GM12878 (cell line): ENCODE results near the gene RCAN2. TPM values are rescaled to one million over a fixed set of nuclear protein-coding genes. Genes with fewer than 3 reads are reported as not detected.

Experiments
- ATAC-seq: fragments of 200-7000 bp; cut with Tn5 transposase; 3 replicates; pipeline ENCODE4 v1.9.1; 2020; ENCODE audit warnings: mild to moderate bottlenecking, moderate library complexity
- BruUV-seq: library from RNA; stranded (reverse); fragments of 400-500 nt; replicated peaks from 2 replicates; lab custom pipeline; 2021; lab: Mats Ljungman, UMichigan
- CTCF ChIA-PET: fragments of 300-600 bp; sonication (Branson Sonifier 250); formaldehyde crosslinking; extraction: SDS; loops from one replicate; lab custom pipeline; 2021; ENCODE audit warnings: inconsistent platforms; lab: Yijun Ruan, JAX
- POLR2A ChIA-PET: fragments of 350-600 bp; formaldehyde crosslinking; extraction: SDS; loops from one replicate; lab custom pipeline; 2021; ENCODE audit warnings: inconsistent platforms; lab: Charles Lee
- RAD21 ChIA-PET: fragments of 300-600 bp; sonication (Branson Sonifier 250); formaldehyde crosslinking; loops from one replicate; lab custom pipeline; 2023; ENCODE audit warnings: antibody characterized with exemption; ENCODE audit not compliant: unreplicated experiment; lab: Charles Lee
- SMC1A ChIA-PET: fragments of 300-600 bp; sonication (Branson Sonifier 250); formaldehyde crosslinking; loops from one replicate; lab custom pipeline; 2023; ENCODE audit not compliant: unreplicated experiment, uncharacterized antibody; lab: Charles Lee
- DNase-seq: peaks from one replicate; pipeline ENCODE4 v3.0.0-alpha.2; 2011; ENCODE audit warnings: low read depth, low spot score
- FAIRE-seq: peaks from 3 replicates; lab custom pipeline; 2011; peaks lifted over from hg19 to GRCh38; lab: Jason Lieb, UNC
- H2AFZ ChIP-seq: 2 replicates; pipeline ENCODE4 v1.6.0; 2011; ENCODE audit warnings: low read depth, low read length, control low read depth; ENCODE audit not compliant: control insufficient read depth
- H3K27ac ChIP-seq: 2 replicates; pipeline ENCODE4 v1.5.1; 2011; ENCODE audit warnings: control low read depth; ENCODE audit not compliant: control insufficient read depth, insufficient read depth
- H3K27me3 ChIP-seq, 2 experiments: replicated peaks in 1 of 2; 2 replicates each; pipeline versions ENCODE4 v1.6.0 to v1.6.1; 2011; ENCODE audit warnings: low read length in 1 of 2; ENCODE audit not compliant: control insufficient read depth in 2 of 2, insufficient read depth in 2 of 2
- H3K36me3 ChIP-seq, 2 experiments: 2 replicates each; pipeline ENCODE4 v1.5.1; 2011; ENCODE audit warnings: low read length in 1 of 2; ENCODE audit not compliant: control insufficient read depth in 2 of 2, insufficient read depth in 2 of 2
- H3K4me1 ChIP-seq: 2 replicates; pipeline ENCODE4 v1.6.1; 2011; ENCODE audit warnings: mild to moderate bottlenecking, low read length, moderate library complexity, mixed read lengths; ENCODE audit not compliant: control insufficient read depth, insufficient read depth
- H3K4me2 ChIP-seq: 2 replicates; pipeline ENCODE4 v1.6.0; 2011; ENCODE audit warnings: control low read depth; ENCODE audit not compliant: control insufficient read depth, insufficient read depth
- H3K4me3 ChIP-seq: fragments of 200-600 bp; sonication (generic); 2 replicates; pipeline ENCODE4 v1.5.1; 2016
- H3K79me2 ChIP-seq: 2 replicates; pipeline ENCODE4 v1.6.0; 2011; ENCODE audit warnings: low read length; ENCODE audit not compliant: control insufficient read depth, insufficient read depth
- H3K9ac ChIP-seq: 2 replicates; pipeline ENCODE4 v1.8.0; 2011; ENCODE audit warnings: low read length, control low read depth, mixed read lengths; ENCODE audit not compliant: control insufficient read depth, insufficient read depth
- H3K9me3 ChIP-seq: replicated peaks from 3 replicates; pipeline ENCODE4 v1.5.1; 2011; ENCODE audit warnings: mild to moderate bottlenecking, low read length; ENCODE audit not compliant: control insufficient read depth, insufficient read depth
- H4K20me1 ChIP-seq: 2 replicates; pipeline ENCODE4 v1.6.0; 2011; ENCODE audit not compliant: control insufficient read depth, insufficient read depth
- BACH1 ChIP-seq: fragments of 450-650 bp; IDR thresholded peaks from 2 replicates; pipeline ENCODE4 v1.6.1; 2017; ENCODE audit warnings: mild to moderate bottlenecking, borderline replicate concordance
- BMI1 ChIP-seq: fragments of 450-650 bp; IDR thresholded peaks from 2 replicates; pipeline ENCODE4 v1.6.1; 2016; ENCODE audit warnings: mild to moderate bottlenecking, moderate library complexity, borderline replicate concordance
- NFYA ChIP-seq: IDR thresholded peaks from 2 replicates; pipeline ENCODE4 v1.6.1; 2011; ENCODE audit warnings: low read depth, mild to moderate bottlenecking, low read length, improper control_type of control experiment, borderline replicate concordance
- NR2C2 ChIP-seq: IDR thresholded peaks from 2 replicates; pipeline ENCODE4 v1.6.1; 2011; ENCODE audit warnings: borderline replicate concordance, low read depth; ENCODE audit not compliant: control insufficient read depth, insufficient read length
- PRDM15 ChIP-seq: fragments of 450-650 bp; formaldehyde crosslinking; IDR thresholded peaks from 2 replicates; pipeline ENCODE4 v1.4.0; 2020; ENCODE audit warnings: mild to moderate bottlenecking, moderate library complexity
- RAD51 ChIP-seq: fragments of 450-650 bp; IDR thresholded peaks from 2 replicates; pipeline ENCODE4 v1.6.1; 2016; ENCODE audit warnings: moderate library complexity, mild to moderate bottlenecking, inconsistent platforms
- RFX5 ChIP-seq: IDR thresholded peaks from 2 replicates; pipeline ENCODE4 v1.6.1; 2011; ENCODE audit warnings: low read depth, low read length, improper control_type of control experiment
- WGBS: methylation state at CpG from one replicate; pipeline ENCODE4 v1.1.6; 2016; ENCODE audit warnings: low lambda C conversion rate; ENCODE audit not compliant: insufficient replicate concordance, insufficient coverage; ENCODE audit errors: missing lambda C conversion rate; 5-methylcytosine and 5-hydroxymethylcytosine counted together
- in situ Hi-C: fragments of 300-500 bp; cut with MboI; formaldehyde crosslinking; loops from 9 replicates; pipeline ENCODE4 v1.14.3; 2018; ENCODE audit warnings: mixed read lengths
- intact Hi-C: fragments of 100-400 bp; cut with micrococcal nuclease; formaldehyde crosslinking; loops from one replicate; pipeline ENCODE4 v1.14.2; 2022; ENCODE audit not compliant: unreplicated experiment
- polyA plus RNA-seq, 11 experiments: library from polyadenylated mRNA; depleted of rRNA in 4 of 11; unstranded in 6 of 11; stranded (reverse) in 5 of 11; fragments of >200 nt; fragmentation: Nextera tagmentation in 4 of 11; fragmentation: Illumina TruSeq in 1 of 11; extraction: Ambion mirVana in 4 of 11; extraction: Trizol in 1 of 11; gene quantifications; 1 replicate in 1 of 11; 2 replicates in 10 of 11; pipeline versions ENCODE4 v1.2.1 to v1.2.3, GENCODE V29; 2011 to 2016; ENCODE audit warnings: inconsistent platforms in 2 of 11, missing spikeins in 2 of 11, low read depth in 1 of 11
- total RNA-seq, 4 experiments: library from RNA; depleted of rRNA in 3 of 4; stranded (reverse); fragments of >200 nt in 3 of 4; fragmentation: Illumina TruSeq in 1 of 4; extraction: Trizol in 1 of 4; gene quantifications; 2 replicates each; pipeline versions ENCODE4 v1.2.1 to v1.2.3, GENCODE V29; 2013 to 2021
- TF ChIP-seq, protein P1 (sequence below): fragments of 450-650 bp; IDR thresholded peaks from 2 replicates; pipeline ENCODE4 v1.6.1; 2017; ENCODE audit warnings: mild to moderate bottlenecking, low read depth, inconsistent platforms; ENCODE audit not compliant: poor library complexity, severe bottlenecking
- TF ChIP-seq, protein P2 (sequence below): fragments of 450-650 bp; IDR thresholded peaks from 2 replicates; pipeline ENCODE4 v1.6.1; 2016; ENCODE audit warnings: mild to moderate bottlenecking, moderate library complexity, borderline replicate concordance

The RCAN2 gene
- total and polyA plus RNA-seq, 10 of the 15 experiments (the other 5 are each of a cell fraction or from before 2014, with no cell fraction given): 0.06 TPM; not detected in 9

DNA sequence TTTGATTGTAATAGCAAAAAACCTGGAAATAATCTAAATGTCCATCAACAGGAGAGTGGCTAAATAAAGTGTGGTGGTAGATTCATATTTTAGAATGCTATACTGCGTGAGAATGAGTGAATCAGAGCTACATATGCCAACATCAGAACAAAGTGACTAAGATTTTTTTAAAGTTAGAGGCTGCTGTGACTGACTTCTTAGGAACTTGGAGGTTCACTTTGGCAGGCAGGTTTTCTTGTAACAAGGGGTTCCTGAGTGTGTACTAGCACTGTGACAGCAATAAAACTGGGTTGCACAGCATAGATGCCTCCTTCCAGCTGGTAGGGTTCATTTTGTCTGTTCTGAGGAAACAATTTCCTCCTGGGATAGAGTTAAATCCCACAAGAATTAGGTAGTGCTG is 245.2 kb downstream of the RCAN2 start (continued):
- TF ChIP-seq PRDM15 (CRISPR knock-in tag) (no peak), RAD51 (no peak), NFYA (no peak)
- TF ChIP-seq, protein P1, sequence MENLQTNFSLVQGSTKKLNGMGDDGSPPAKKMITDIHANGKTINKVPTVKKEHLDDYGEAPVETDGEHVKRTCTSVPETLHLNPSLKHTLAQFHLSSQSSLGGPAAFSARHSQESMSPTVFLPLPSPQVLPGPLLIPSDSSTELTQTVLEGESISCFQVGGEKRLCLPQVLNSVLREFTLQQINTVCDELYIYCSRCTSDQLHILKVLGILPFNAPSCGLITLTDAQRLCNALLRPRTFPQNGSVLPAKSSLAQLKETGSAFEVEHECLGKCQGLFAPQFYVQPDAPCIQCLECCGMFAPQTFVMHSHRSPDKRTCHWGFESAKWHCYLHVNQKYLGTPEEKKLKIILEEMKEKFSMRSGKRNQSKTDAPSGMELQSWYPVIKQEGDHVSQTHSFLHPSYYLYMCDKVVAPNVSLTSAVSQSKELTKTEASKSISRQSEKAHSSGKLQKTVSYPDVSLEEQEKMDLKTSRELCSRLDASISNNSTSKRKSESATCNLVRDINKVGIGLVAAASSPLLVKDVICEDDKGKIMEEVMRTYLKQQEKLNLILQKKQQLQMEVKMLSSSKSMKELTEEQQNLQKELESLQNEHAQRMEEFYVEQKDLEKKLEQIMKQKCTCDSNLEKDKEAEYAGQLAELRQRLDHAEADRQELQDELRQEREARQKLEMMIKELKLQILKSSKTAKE: no peak
- TF ChIP-seq, all 136 proteins: peak for 0

DNA sequence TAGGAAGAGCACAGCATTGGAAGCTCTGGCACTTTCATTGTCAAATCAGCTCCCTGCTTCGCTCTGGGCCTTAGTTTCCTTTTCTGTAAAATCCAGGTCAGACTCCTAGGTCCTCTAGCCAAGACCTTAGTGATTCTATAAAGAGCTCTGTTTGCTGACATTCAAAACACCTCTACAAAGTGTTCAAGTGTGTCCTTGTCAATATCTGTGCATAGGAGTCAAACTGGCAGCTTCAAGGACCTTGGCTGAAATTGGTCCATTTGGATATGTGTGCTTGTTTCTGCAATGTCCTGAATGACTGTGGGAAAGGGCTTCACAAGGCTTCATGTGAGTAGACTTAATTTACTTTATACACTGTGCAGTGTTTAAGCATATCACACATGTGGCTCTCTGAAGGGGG is 246.6 kb downstream of the RCAN2 start:
- Histone ChIP-seq H3K36me3 (no peaks in the 10 kb centered on the region), H3K9ac (no peak overlapping the region), H3K27ac (no peak overlapping the region), H3K4me3 (no peak overlapping the region), H3K4me2 (no peak overlapping the region), H3K9me3 (no peaks in the 10 kb centered on the region), H4K20me1 (no peaks in the 10 kb centered on the region), H3K27me3 (no peaks in the 10 kb centered on the region; a peak in 1 of 4 replicates), H3K79me2 (no peaks in the 10 kb centered on the region), H3K4me1 (no peaks in the 10 kb centered on the region), H2AFZ (no peak overlapping the region)
- DNase-seq (no peak), ATAC-seq (no peak), FAIRE-seq (no peak)
- intact Hi-C loops (no loop called here), in situ Hi-C loops (no loop called here)
- ChIA-PET POLR2A (no interaction called here), CTCF (interaction anchor here (0.9 kb wide), 1 partner anchor 23 kb away, joined by 7 read pairs; no protein-coding TSS in a partner anchor), RAD21 (no interaction called here), SMC1A (interaction anchor here (1.0 to 1.8 kb wide), 3 partner anchors 26 to 49 kb away, joined by 3 to 4 read pairs (median 3); no protein-coding TSS in a partner anchor)
- BruUV-seq: no TSS peak
- WGBS: 14% methylated on average over 1 of the region's 1 CpG
- TF ChIP-seq BACH1: no peak
- no peak for TF ChIP-seq NR2C2
- TF ChIP-seq, protein P2, sequence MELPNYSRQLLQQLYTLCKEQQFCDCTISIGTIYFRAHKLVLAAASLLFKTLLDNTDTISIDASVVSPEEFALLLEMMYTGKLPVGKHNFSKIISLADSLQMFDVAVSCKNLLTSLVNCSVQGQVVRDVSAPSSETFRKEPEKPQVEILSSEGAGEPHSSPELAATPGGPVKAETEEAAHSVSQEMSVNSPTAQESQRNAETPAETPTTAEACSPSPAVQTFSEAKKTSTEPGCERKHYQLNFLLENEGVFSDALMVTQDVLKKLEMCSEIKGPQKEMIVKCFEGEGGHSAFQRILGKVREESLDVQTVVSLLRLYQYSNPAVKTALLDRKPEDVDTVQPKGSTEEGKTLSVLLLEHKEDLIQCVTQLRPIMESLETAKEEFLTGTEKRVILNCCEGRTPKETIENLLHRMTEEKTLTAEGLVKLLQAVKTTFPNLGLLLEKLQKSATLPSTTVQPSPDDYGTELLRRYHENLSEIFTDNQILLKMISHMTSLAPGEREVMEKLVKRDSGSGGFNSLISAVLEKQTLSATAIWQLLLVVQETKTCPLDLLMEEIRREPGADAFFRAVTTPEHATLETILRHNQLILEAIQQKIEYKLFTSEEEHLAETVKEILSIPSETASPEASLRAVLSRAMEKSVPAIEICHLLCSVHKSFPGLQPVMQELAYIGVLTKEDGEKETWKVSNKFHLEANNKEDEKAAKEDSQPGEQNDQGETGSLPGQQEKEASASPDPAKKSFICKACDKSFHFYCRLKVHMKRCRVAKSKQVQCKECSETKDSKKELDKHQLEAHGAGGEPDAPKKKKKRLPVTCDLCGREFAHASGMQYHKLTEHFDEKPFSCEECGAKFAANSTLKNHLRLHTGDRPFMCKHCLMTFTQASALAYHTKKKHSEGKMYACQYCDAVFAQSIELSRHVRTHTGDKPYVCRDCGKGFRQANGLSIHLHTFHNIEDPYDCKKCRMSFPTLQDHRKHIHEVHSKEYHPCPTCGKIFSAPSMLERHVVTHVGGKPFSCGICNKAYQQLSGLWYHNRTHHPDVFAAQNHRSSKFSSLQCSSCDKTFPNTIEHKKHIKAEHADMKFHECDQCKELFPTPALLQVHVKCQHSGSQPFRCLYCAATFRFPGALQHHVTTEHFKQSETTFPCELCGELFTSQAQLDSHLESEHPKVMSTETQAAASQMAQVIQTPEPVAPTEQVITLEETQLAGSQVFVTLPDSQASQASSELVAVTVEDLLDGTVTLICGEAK: no peak
- no peak for TF ChIP-seq RFX5
- TF ChIP-seq BMI1: no peak
